K562 (cell line): ENCODE measurements around the gene CAPRIN1. TPM values are rescaled to one million over a fixed set of nuclear protein-coding genes. Genes with fewer than 3 reads are reported as not detected.

Experiments
- BRD9 ChIP-seq: fragments of 450-650 bp; IDR thresholded peaks from 2 replicates; pipeline ENCODE4 v1.6.1; 2018; ENCODE audit warnings: low read depth; ENCODE audit not compliant: partially characterized antibody
- EP400 ChIP-seq: fragments of 450-650 bp; IDR thresholded peaks from 2 replicates; pipeline ENCODE4 v1.6.1; 2017; ENCODE audit warnings: antibody characterized with exemption, mild to moderate bottlenecking, moderate library complexity
- FOXP1 ChIP-seq: sonication (generic); formaldehyde crosslinking; IDR thresholded peaks from 2 replicates; pipeline ENCODE4 v1.8.0; 2022; ENCODE audit warnings: mild to moderate bottlenecking, missing genetic modification reagents
- FOXP4 ChIP-seq: sonication (generic); formaldehyde crosslinking; IDR thresholded peaks from 2 replicates; pipeline ENCODE4 v1.8.0; 2022; ENCODE audit warnings: mild to moderate bottlenecking, missing genetic modification reagents, borderline replicate concordance
- GATAD2B ChIP-seq: fragments of 450-650 bp; IDR thresholded peaks from 2 replicates; pipeline ENCODE4 v1.6.1; 2017; ENCODE audit warnings: mild to moderate bottlenecking, borderline replicate concordance
- GTF2F1 ChIP-seq: IDR thresholded peaks from 2 replicates; pipeline ENCODE4 v1.6.1; 2011; ENCODE audit warnings: low read depth, low read length, improper control_type of control experiment
- MCM5 ChIP-seq: fragments of 450-650 bp; IDR thresholded peaks from 2 replicates; pipeline ENCODE4 v1.6.1; 2016; ENCODE audit warnings: low read depth
- MNT ChIP-seq, 2 experiments: fragments of 450-650 bp; conservative IDR thresholded peaks; 2 replicates each; pipeline ENCODE4 v1.6.1; 2017; ENCODE audit warnings: mild to moderate bottlenecking in 2 of 2, moderate library complexity in 2 of 2
- NCOA6 ChIP-seq: fragments of 450-650 bp; IDR thresholded peaks from 2 replicates; pipeline ENCODE4 v1.6.1; 2017; ENCODE audit warnings: mild to moderate bottlenecking
- NR0B1 ChIP-seq: fragments of 450-650 bp; IDR thresholded peaks from one replicate; pipeline ENCODE4 v1.6.1; 2018; ENCODE audit warnings: mild to moderate bottlenecking, moderate library complexity; ENCODE audit not compliant: partially characterized antibody
- PATZ1 ChIP-seq: fragments of 250-450 bp; sonication (Bioruptor Pico); IDR thresholded peaks from 2 replicates; pipeline ENCODE4 v1.5.0; 2020; ENCODE audit warnings: mild to moderate bottlenecking, borderline replicate concordance
- SAP30 ChIP-seq: fragments of 200-600 bp; sonication (generic); IDR thresholded peaks from 2 replicates; pipeline ENCODE4 v1.6.1; 2012; ENCODE audit warnings: borderline replicate concordance, low read depth, mild to moderate bottlenecking, moderate library complexity, low read length, control low read depth, inconsistent platforms; ENCODE audit not compliant: insufficient read depth, poor library complexity, severe bottlenecking
- TOE1 ChIP-seq, 2 experiments: fragments of 450-650 bp in 1 of 2; sonication (generic) in 1 of 2; formaldehyde crosslinking in 1 of 2; IDR thresholded peaks; 2 replicates each; pipeline versions ENCODE4 v1.7.1 to v1.8.0; 2016 to 2022; ENCODE audit warnings: borderline replicate concordance in 2 of 2, mild to moderate bottlenecking in 2 of 2, antibody characterized with exemption in 1 of 2, inconsistent platforms in 1 of 2, low read depth in 1 of 2, missing genetic modification reagents in 1 of 2, moderate library complexity in 1 of 2
- ZNF134 ChIP-seq: fragments of 250-450 bp; sonication (Bioruptor Pico); conservative IDR thresholded peaks from 2 replicates; pipeline ENCODE4 v1.4.0; 2020
- ZNF740 ChIP-seq, 3 experiments: fragments of 200-800 bp in 1 of 3; sonication (Bioruptor generic) in 1 of 3; sonication (generic) in 1 of 3; formaldehyde crosslinking in 1 of 3; IDR thresholded peaks; 2 replicates each; pipeline versions ENCODE4 v1.6.1 to v1.8.0; 2016 to 2022; ENCODE audit warnings: mild to moderate bottlenecking in 2 of 3, missing compliant biosample characterization in 2 of 3, missing genetic modification characterization in 2 of 3, missing genetic modification reagents in 1 of 3
- polyA plus RNA-seq, 8 experiments: library from polyadenylated mRNA; depleted of rRNA in 4 of 8; stranded (reverse) in 5 of 8; unstranded in 3 of 8; fragments of >200 nt; fragmentation: Nextera tagmentation in 2 of 8; fragmentation: Illumina TruSeq in 1 of 8; extraction: Ambion mirVana in 2 of 8; extraction: Trizol in 1 of 8; gene quantifications; 2 replicates each; pipeline versions ENCODE4 v1.2.1 to v1.2.3, GENCODE V29; 2011 to 2014; ENCODE audit warnings: inconsistent platforms in 1 of 8, missing spikeins in 1 of 8
- total RNA-seq, 7 experiments: library from RNA; depleted of rRNA in 6 of 7; stranded (reverse); fragments of >200 nt in 6 of 7; fragmentation: Illumina TruSeq in 2 of 7; extraction: Trizol in 2 of 7; gene quantifications; 2 replicates each; pipeline versions ENCODE4 v1.2.1 to v1.2.3, GENCODE V29; 2011 to 2021; ENCODE audit warnings: low replicate concordance in 1 of 7

The CAPRIN1 gene
- total and polyA plus RNA-seq, 9 of the 15 experiments (the other 6 are each of a cell fraction or from before 2014, with no cell fraction given), result 49.6 to 271 (median 244) TPM

- TF ChIP-seq MNT (conservative IDR thresholded peaks at IDR 0.05), result peak; percentile 28 to 66; a peak in 2 of 4 replicates
- TF ChIP-seq FOXP4 (CRISPR knock-in tag), result 0 out of 2 replicates have a peak, but pooled peaks have one; percentile 6
- TF ChIP-seq FOXP1 (CRISPR knock-in tag), result no peak
- peak; percentile 92 for TF ChIP-seq GATAD2B
- TF ChIP-seq ZNF740 (CRISPR knock-in tag; IDR thresholded peaks at IDR 0.05), result 0 out of 2 replicates have a peak, but pooled peaks have one; percentile 34
- no peak for TF ChIP-seq ZNF740 (tag; IDR thresholded peaks at IDR 0.05)
- TF ChIP-seq ZNF134 (CRISPR knock-in tag), result no peak
- no peak for TF ChIP-seq BRD9
- 0 out of 2 replicates have a peak, but pooled peaks have one; percentile 19 for TF ChIP-seq NCOA6
- no peak for TF ChIP-seq PATZ1 (CRISPR knock-in tag)
- TF ChIP-seq SAP30, result no peak
- no peak for TF ChIP-seq NR0B1
- no peak for TF ChIP-seq MCM5
- TF ChIP-seq EP400, result peak; percentile 51; the same call in 1 of the 2 replicates
- TF ChIP-seq TOE1 (IDR thresholded peaks at IDR 0.05; ENCODE audit: borderline replicate concordance), result peak; percentile 54; the same call in 1 of the 2 replicates
- no peak for TF ChIP-seq TOE1 (CRISPR knock-in tag; IDR thresholded peaks at IDR 0.05; ENCODE audit: borderline replicate concordance, low read depth)
- TF ChIP-seq GTF2F1, result 0 out of 2 replicates have a peak, but pooled peaks have one; percentile 48
These were observed 591 bp downstream of the CAPRIN1 start (continued) for GRCh38 chr11:34052036-34052607.
